Cardiac ventricle fibroblast (primary cell): Measurements from ENCODE around the gene C3orf52. TPM values are rescaled to one million over a fixed set of nuclear protein-coding genes. Genes with fewer than 3 reads are reported as not detected.

Source experiments
- total RNA-seq: library from RNA; depleted of rRNA; stranded (reverse); fragments of >200 nt; gene quantifications from 2 replicates; pipeline ENCODE4 v1.2.3, GENCODE V29; 2015

Gene C3orf52
- total RNA-seq: 0.34 and 0.37 TPM in 2 replicates

GRCh38 chr3:112086076-112086854, at the start of gene C3orf52:
TSS of gene C3orf52 (plus strand) at chr3:112086389. CDS start at chr3:112086408, 19 bp downstream.

GRCh38 chr3:112132975-112133448, 46.8 kb downstream of the C3orf52 start, which contains the start of gene GCSAM:
TSS of gene GCSAM (minus strand) at chr3:112133248. CDS start at chr3:112133120, 128 bp downstream.

Other genes with a start within 250 kb of the C3orf52 start
- gene PHLDB2, start 227.1 kb upstream of the C3orf52 start, total RNA-seq: 35.1 and 42.6 TPM in 2 replicates
- 9.9 and 24.9 TPM in 2 replicates for gene ABHD10, start 107.4 kb upstream of the C3orf52 start, total RNA-seq
- gene TAGLN3, start 87.5 kb upstream of the C3orf52 start, total RNA-seq: not detected in 2 replicates
- not detected in 2 replicates for gene TMPRSS7, start 51.7 kb upstream of the C3orf52 start, total RNA-seq
- gene GCSAM, start 46.9 kb downstream of the C3orf52 start, total RNA-seq: not detected in 2 replicates
- 0.19 TPM in 1 of 2 replicates, not detected in the other for gene SLC9C1, start 207.8 kb downstream of the C3orf52 start, total RNA-seq
- 7.8 and 8.7 TPM in 2 replicates for gene CD200, start 246.8 kb downstream of the C3orf52 start, total RNA-seq